Pancreas (tissue), 10 donors: ENCODE results near the gene KNTC1. TPM values are rescaled to one million over a fixed set of nuclear protein-coding genes. Genes with fewer than 3 reads are reported as not detected.
"Not testable (repeated sequence)": the region's sequence is repeated elsewhere in the genome, so short reads cannot be mapped to it uniquely, and the experiment has no call there.

Experiments used
- ATAC-seq, 4 donors: fragments of 200-7000 bp; cut with Tn5 transposase; one replicate each; pipeline versions ENCODE4 v1.8.0 to v1.9.1; 2020; ENCODE audit warnings: mild to moderate bottlenecking in 4 of 4, moderate library complexity in 4 of 4
- DNase-seq, 6 donors: peaks; one replicate each; pipeline ENCODE4 v3.0.0-alpha.2; 2020
- FAIRE-seq: peaks from 2 replicates; lab custom pipeline; 2012; peaks lifted over from hg19 to GRCh38; lab: Jason Lieb, UNC
- H3K27ac ChIP-seq, 4 donors: fragments of 200-600 bp; sonication (generic); 1 replicate in 3 of 4; 2 replicates in 1 of 4; pipeline versions ENCODE4 v1.5.0 to v1.8.0; 2020
- H3K27me3 ChIP-seq, 4 donors: fragments of 200-600 bp; one replicate each; pipeline ENCODE4 v1.8.0; 2021
- H3K36me3 ChIP-seq, 3 donors: fragments of 200-600 bp; sonication (generic) in 1 of 3; one replicate each; pipeline versions ENCODE4 v1.5.0 to v1.8.0; 2020 to 2021
- H3K4me1 ChIP-seq, 3 donors: fragments of 200-600 bp; one replicate each; pipeline ENCODE4 v1.8.0; 2021
- H3K4me3 ChIP-seq, 4 donors: fragments of 200-600 bp; sonication (generic) in 2 of 4; one replicate each; pipeline versions ENCODE4 v1.5.0 to v1.8.0; 2020 to 2021
- H3K9me3 ChIP-seq, 4 donors: fragments of 200-600 bp; one replicate each; pipeline ENCODE4 v1.8.0; 2021
- CTCF ChIP-seq, 4 donors: fragments of 200-600 bp; sonication (generic) in 3 of 4; IDR thresholded peaks; one replicate each; pipeline versions ENCODE4 v1.5.0 to v1.8.0; 2021; ENCODE audit warnings: antibody characterized with exemption in 4 of 4
- WGBS, 2 donors: extraction: QIAGEN DNeasy Blood & Tissue Kit; methylation state at CpG; one replicate each; pipeline ENCODE4 v1.1.7; 2013; 5-methylcytosine and 5-hydroxymethylcytosine counted together
- intact Hi-C, 3 donors: fragments of 100-400 bp; cut with DNase I; formaldehyde crosslinking; loops; one replicate each; pipeline versions ENCODE4 v1.11.1 to v1.14.2; 2022
- polyA plus RNA-seq, 2 donors: library from polyadenylated mRNA; stranded (reverse); fragments of 200-250 nt; gene quantifications; one replicate each; pipeline ENCODE4 v1.2.3, GENCODE V29; 2013
- total RNA-seq, 6 donors: library from RNA; stranded (reverse); fragmentation: NEBNext Ultra II Directional in 4 of 6; extraction: Animal tissue kit (Norgen Biotek cat#: 25700) in 4 of 6; gene quantifications; one replicate each; pipeline versions ENCODE4 v1.2.1 to v1.2.4, GENCODE V29; 2021 to 2023
- donor health status: healthy with polysubstance abuse.
- donor health status: DM: no; HTN: no; CAD: no; lungs with moderate emphysema.
- donor health status: DM: no; HTN: no; CAD: no.
- donor health status: control.
- donor health status: control.
- donor health status: Bipolar disorder and iron deficiency.
- donor health status: DM: yes; HTN: yes; CAD: no.
- donor health status: DM: no; HTN: no; CAD: no.
- donor health status: DM: no; HTN: no; CAD: no.
- donor health status: DM: yes; HTN: yes; CAD: no.

KNTC1 gene
- total and polyA plus RNA-seq, 8 donors = 2.7 to 10.2 (median 4.9) TPM

DNA sequence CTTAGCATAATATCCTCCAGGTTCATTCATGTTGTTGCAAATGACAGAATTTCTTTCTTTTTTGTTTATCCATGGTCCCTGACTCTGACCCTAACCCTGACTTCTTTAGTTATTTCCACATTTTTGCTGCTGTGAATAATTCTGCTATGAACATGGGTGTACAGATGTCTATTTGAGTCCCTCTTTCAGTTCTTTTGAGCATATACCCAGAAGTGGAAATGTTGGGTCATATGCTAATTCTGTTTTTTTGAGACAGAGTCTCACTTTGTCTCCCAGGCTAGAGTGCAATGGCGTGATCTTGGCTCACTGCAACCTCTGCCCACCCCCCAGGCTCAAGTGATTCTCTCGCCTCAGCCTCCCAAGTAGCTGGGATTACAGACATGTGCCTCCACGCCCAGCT lies 33.1 kb downstream of the KNTC1 start:
- no peak for FAIRE-seq
- Histone ChIP-seq H3K27ac (no peak overlapping the region), H3K4me1 (no peaks in the 10 kb centered on the region), H3K4me3 (no peak overlapping the region), H3K36me3 (no peaks in the 10 kb centered on the region), H3K27me3 (no peaks in the 10 kb centered on the region), H3K9me3 (no peaks in the 10 kb centered on the region)
- ATAC-seq = no peak
- WGBS, 2 donors = 95 to 99% methylated on average over 3 of the region's 3 CpGs
- no peak for TF ChIP-seq CTCF (IDR thresholded peaks at IDR 0.05)
- intact Hi-C loops = no loop called here
- no peak for DNase-seq

DNA sequence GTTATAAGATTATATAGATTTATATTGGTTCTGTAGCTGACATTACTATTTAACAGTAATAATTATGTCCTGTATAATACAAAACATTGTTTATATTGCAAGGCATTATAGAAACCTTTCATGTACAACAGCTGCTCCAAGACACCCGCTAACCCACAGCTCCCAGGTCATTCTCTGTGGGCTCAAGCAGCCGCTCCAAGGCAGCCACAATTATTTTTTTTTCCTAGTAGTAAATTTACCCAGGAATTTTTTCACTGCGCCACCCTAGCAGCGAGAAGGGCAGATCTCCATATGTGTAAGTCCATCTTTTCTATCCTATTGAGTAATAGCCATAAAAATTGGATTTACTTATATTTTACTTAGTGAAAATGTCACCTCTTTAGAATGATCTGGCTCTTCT lies 36.3 kb downstream of the KNTC1 start:
- Histone ChIP-seq H3K4me3 (no peak overlapping the region), H3K27me3 (no peaks in the 10 kb centered on the region), H3K9me3 (no peaks in the 10 kb centered on the region), H3K4me1 (no peaks in the 10 kb centered on the region), H3K27ac (no peak overlapping the region), H3K36me3 (no peaks in the 10 kb centered on the region)
- DNase-seq = no peak
- intact Hi-C loops = no loop called here
- 93 to 99% methylated on average over 4 of the region's 4 CpGs for WGBS, 2 donors
- no peak for TF ChIP-seq CTCF (IDR thresholded peaks at IDR 0.05)
- no peak for ATAC-seq
- no peak for FAIRE-seq

- FAIRE-seq, H3K36me3 ChIP-seq, H3K27ac ChIP-seq, H3K9me3 ChIP-seq, H3K27me3 ChIP-seq, intact Hi-C loops, H3K4me1 ChIP-seq, H3K4me3 ChIP-seq: not testable (repeated sequence)
- WGBS, 2 donors = 50 to 55% methylated on average over 5 of the region's 5 CpGs
- ATAC-seq = peak in 2 of 4 donors; percentile 24 to 60
- peak in 3 of 6 donors; percentile 26 to 34 (median 27) for DNase-seq
These were observed 39.8 kb downstream of the KNTC1 start for GRCh38 chr12:122566816-122567215.

DNA sequence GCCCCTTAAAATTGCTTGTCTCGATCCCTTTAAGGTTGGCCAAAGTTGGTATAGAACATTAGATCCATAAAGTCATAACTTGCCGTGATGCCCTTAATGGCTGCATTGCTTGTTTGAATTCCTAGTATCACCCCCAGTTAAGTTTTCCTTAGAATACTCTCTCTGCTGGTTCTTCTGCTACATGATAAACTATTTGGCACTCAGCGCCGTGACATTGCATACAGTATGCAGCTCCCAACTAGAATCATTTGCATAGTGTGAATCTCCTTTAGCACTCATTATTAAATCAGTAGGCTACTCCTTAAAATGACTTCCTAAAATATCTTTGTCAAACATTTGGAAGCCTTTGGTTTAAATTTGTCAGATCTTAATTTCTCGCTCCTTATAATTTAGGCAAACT lies 42.2 kb downstream of the KNTC1 start:
- WGBS, 2 donors = 97 to 100% methylated on average over 5 of the region's 5 CpGs
- FAIRE-seq (no peak), DNase-seq (no peak), ATAC-seq (no peak)
- Histone ChIP-seq H3K36me3 (peaks cover 0 to 4% (median 0%) of the 10 kb centered on the region in 3 donors), H3K4me1 (no peaks in the 10 kb centered on the region), H3K27me3 (no peaks in the 10 kb centered on the region), H3K27ac (no peak overlapping the region), H3K4me3 (no peak overlapping the region), H3K9me3 (no peaks in the 10 kb centered on the region)
- TF ChIP-seq CTCF (IDR thresholded peaks at IDR 0.05) = no peak
- intact Hi-C loops = no loop called here

DNA sequence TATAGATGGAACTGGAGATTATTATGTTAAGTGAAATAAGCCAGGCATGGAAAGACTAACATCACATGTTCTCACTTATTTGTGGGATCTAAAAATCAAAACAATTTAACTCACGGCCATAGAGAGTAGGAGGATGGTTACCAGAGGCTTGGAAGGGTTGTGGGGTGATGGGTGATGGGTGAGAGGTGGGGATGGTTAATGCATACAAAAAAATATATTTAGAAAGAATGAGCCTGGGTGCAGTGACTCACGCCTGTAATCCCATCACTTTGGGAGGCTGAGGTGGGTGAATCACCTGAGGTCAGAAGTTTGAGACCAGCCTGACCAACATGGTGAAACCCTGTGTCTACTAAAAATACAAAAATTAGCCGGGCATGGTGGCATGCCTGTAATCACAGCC lies 43.0 kb downstream of the KNTC1 start:
- H3K27me3 ChIP-seq, H3K36me3 ChIP-seq, DNase-seq, FAIRE-seq, intact Hi-C loops, H3K27ac ChIP-seq, H3K4me3 ChIP-seq, H3K4me1 ChIP-seq, H3K9me3 ChIP-seq, ATAC-seq: not testable (repeated sequence)
- 88 to 90% methylated on average over 3 of the region's 3 CpGs for WGBS, 2 donors

DNA sequence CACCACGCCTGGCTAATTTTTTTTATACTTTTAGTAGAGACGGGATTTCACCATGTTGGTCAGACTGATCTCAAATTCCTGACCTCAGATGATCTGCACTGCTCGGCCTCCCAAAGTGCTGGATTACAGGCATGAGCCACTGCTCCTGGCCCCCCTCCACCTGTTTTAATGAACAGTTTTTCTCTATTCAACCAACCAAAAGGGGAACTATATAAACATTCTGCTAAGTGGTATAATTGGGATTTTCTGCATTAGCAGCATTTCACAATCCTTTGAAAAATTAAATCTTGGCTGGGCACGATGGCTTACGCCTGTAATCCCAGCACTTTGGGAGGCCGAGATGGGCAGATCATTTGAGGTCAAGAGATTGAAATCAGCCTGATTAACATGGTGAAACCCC lies 44.8 kb downstream of the KNTC1 start:
- no peaks in the 10 kb centered on the region for H3K9me3 ChIP-seq

DNA sequence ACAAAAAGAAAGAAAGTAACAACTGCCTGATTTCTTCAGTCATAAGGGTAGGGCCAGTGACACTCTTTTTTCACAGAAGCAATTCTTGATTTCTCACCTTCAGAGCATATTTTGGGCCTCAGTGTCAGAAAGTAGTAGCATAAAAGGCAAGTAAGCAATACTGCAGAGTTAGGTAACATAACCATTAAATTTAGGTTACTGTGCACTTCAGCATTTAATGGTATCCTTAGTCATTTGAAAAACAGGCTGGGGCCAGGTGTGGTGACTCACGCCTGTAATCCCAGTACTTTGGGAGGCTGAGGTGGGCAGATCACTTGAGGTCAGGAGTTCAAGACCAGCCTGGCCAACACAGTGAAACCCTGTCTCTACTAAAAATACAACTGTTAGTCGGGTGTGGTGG lies 56.2 kb downstream of the KNTC1 start:
- H3K4me3 ChIP-seq, H3K9me3 ChIP-seq, intact Hi-C loops, H3K27ac ChIP-seq, H3K36me3 ChIP-seq, FAIRE-seq, H3K27me3 ChIP-seq, H3K4me1 ChIP-seq, ATAC-seq, DNase-seq: not testable (repeated sequence)
- 90 to 93% methylated on average over 2 of the region's 2 CpGs for WGBS, 2 donors

More for the DNA sequence above, 44.8 kb downstream of the KNTC1 start:
- Histone ChIP-seq H3K4me3 (no peak overlapping the region), H3K36me3 (peaks cover 0 to 7% (median 0%) of the 10 kb centered on the region in 3 donors), H3K4me1 (no peaks in the 10 kb centered on the region), H3K27ac (no peak overlapping the region), H3K27me3 (no peaks in the 10 kb centered on the region)
- FAIRE-seq (no peak), ATAC-seq (no peak), DNase-seq (no peak)
- intact Hi-C loops = no loop called here
- WGBS, 2 donors = 90 to 91% methylated on average over 6 of the region's 6 CpGs
- no peak for TF ChIP-seq CTCF (IDR thresholded peaks at IDR 0.05)
